ENCODE results near the gene ECSIT.

The ECSIT gene

DNA sequence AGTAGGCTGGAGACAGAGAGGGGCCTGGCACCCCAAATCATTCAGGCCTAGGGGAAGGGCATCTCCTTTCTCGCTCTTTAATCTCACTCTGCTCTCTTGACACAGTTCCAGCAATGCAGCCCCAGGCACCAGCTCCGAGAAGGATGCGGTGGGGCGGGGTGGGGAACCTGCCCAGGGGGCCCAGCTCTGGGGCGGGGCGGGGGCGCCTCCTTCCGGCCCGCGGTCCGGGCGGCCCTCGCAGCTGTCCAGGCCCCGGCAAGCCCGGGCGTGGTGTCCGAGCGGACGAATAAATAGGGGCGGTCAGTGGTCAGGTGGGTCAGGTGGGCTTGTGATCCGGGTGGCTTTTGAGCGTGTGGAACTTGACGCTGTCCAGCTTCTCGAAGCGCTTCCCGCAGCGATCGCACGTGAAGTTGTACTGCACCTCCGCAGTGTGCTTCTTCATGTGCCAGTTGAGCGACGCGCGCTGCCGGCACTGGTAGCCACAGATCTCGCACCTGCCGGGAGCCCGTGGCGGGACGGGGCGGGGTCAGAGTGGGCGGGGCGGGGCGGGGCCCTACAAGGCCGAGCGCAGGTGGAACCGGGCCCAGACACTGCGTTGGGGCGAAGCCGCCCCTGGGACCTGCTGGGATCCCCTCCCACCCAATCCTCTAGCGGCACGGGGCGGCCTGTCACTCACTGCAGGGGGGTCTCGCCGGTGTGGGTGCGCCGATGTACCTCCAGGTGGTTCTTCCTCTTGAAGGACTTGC is 45.4 kb downstream of the ECSIT start:
- H3K9me2 ChIP-seq (replicated peaks; ENCODE audit: low read depth, low read length), result no peaks in the 10 kb centered on the region

DNA sequence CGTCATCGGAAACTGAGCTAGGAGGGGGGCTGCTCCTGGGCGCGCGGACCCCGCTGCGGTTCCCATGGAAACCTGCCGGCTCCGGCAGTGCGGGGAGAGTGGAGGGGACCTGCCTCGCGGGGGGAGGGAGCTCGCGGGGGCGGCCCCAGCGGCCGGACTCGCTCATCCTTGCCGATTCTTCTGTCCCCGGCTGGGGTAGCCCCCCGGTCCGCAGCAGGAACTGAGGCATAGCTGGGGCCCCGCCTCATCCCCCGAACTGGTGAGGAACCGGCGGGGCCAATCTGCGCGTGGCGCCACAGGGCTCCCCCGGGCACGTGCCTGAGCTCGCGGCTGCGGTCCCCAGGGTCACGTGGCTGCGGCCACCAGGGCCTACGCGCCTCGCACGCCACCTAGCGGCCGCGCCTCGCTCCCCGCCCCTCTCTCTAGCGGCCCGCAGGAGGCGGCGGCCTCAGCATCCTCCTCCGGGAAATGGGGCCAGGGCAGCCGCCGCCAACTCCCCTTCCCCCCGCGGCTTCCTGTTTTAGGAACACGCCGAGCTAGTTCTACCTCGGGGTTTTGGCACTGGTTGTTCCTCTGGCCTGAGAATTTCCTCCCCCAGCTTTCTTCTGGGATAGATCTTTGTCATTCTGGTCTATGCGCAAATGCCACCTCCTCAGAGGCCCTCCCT is 46.4 kb downstream of the ECSIT start:
- Histone ChIP-seq H3K27me3 (ENCODE audit: insufficient read depth, low read length, poor library complexity, severe bottlenecking) (no peaks in the 10 kb centered on the region), H3K9ac (ENCODE audit: low read depth, low read length, poor library complexity, severe bottlenecking) (no peak overlapping the region), H3K9me2 (replicated peaks; ENCODE audit: low read depth, low read length) (no peaks in the 10 kb centered on the region), H3K4me2 (ENCODE audit: low read depth, low read length, poor library complexity, severe bottlenecking) (no peak overlapping the region), H3K79me2 (ENCODE audit: insufficient read depth, low read length) (no peaks in the 10 kb centered on the region), H3K4me1 (ENCODE audit: insufficient read depth, low read length, poor library complexity, severe bottlenecking) (no peaks in the 10 kb centered on the region), H3K36me3 (ENCODE audit: insufficient read depth, low read length) (no peaks in the 10 kb centered on the region), H2AFZ (ENCODE audit: low read length) (no peak overlapping the region), H3K9me3 (ENCODE audit: insufficient read depth, low read depth, low read length) (no peaks in the 10 kb centered on the region), H3K4me3 (ENCODE audit: low read length, poor library complexity, severe bottlenecking) (no peak overlapping the region), H4K20me1 (ENCODE audit: insufficient read depth, low read length, poor library complexity, severe bottlenecking) (no peaks in the 10 kb centered on the region), H3F3A (ENCODE audit: low read depth) (no peaks in the 10 kb centered on the region)
- TF ChIP-seq, protein P1, sequence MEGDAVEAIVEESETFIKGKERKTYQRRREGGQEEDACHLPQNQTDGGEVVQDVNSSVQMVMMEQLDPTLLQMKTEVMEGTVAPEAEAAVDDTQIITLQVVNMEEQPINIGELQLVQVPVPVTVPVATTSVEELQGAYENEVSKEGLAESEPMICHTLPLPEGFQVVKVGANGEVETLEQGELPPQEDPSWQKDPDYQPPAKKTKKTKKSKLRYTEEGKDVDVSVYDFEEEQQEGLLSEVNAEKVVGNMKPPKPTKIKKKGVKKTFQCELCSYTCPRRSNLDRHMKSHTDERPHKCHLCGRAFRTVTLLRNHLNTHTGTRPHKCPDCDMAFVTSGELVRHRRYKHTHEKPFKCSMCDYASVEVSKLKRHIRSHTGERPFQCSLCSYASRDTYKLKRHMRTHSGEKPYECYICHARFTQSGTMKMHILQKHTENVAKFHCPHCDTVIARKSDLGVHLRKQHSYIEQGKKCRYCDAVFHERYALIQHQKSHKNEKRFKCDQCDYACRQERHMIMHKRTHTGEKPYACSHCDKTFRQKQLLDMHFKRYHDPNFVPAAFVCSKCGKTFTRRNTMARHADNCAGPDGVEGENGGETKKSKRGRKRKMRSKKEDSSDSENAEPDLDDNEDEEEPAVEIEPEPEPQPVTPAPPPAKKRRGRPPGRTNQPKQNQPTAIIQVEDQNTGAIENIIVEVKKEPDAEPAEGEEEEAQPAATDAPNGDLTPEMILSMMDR (conservative IDR thresholded peaks at IDR 0.05; ENCODE audit: low read length), result no peak
- no peak for TF ChIP-seq EZH2phosphoT487 (IDR thresholded peaks at IDR 0.05; ENCODE audit: borderline replicate concordance)

More for the DNA sequence above, 45.4 kb downstream of the ECSIT start:
- Histone ChIP-seq H3F3A (ENCODE audit: low read depth) (no peaks in the 10 kb centered on the region), H2AFZ (ENCODE audit: low read length) (no peak overlapping the region), H3K36me3 (ENCODE audit: insufficient read depth, low read length) (no peaks in the 10 kb centered on the region), H3K4me1 (ENCODE audit: insufficient read depth, low read length, poor library complexity, severe bottlenecking) (no peaks in the 10 kb centered on the region), H3K4me2 (ENCODE audit: low read depth, low read length, poor library complexity, severe bottlenecking) (no peak overlapping the region), H3K9ac (ENCODE audit: low read depth, low read length, poor library complexity, severe bottlenecking) (no peak overlapping the region), H3K9me3 (ENCODE audit: insufficient read depth, low read depth, low read length) (no peaks in the 10 kb centered on the region), H3K27me3 (ENCODE audit: insufficient read depth, low read length, poor library complexity, severe bottlenecking) (no peaks in the 10 kb centered on the region), H3K4me3 (ENCODE audit: low read length, poor library complexity, severe bottlenecking) (no peak overlapping the region), H3K79me2 (ENCODE audit: insufficient read depth, low read length) (no peaks in the 10 kb centered on the region), H4K20me1 (ENCODE audit: insufficient read depth, low read length, poor library complexity, severe bottlenecking) (no peaks in the 10 kb centered on the region)
- no peak for TF ChIP-seq EZH2phosphoT487 (IDR thresholded peaks at IDR 0.05; ENCODE audit: borderline replicate concordance)
- TF ChIP-seq, protein P1 (conservative IDR thresholded peaks at IDR 0.05; ENCODE audit: low read length), result no peak

DNA sequence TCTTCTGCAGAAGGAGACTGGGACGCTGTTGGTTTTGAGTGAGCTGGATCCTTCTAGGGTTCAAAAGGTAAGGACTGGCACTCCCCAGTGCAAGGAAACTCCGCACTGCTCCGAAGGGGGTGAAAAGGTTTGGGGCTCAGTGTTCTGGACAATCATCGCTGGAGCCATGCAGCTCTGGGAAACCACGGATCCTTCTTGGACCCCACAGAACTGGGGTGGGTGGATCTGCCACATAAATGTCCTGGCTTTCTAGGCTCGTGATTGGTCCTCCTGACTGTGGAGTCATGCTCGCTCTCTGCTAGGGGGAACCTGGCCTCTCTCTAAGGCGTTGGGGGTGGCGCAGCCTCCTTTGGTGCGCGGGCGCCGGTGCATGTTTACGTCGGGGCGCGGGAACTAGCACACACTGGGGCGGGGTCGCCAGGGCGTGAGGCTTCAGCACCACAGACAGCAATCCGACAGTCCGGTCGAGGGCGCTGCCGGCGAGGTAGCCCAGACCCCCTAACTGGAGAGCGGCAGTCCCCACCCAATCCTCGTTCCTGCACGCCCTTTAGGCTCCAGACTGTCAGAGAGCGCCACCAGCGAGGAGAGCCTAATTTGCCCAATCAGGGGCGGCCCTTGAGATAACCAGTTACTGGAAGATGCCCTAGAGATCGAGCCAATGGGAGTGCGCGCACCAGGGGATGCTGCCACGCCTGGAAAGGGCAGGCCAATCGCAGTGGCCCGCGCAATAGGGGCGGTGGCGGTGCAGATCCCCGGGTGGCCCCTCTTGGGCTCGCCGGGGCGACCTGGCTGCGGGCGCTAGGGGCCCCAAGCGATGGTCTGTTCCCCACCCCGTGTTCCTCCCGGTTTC is 47.2 kb downstream of the ECSIT start:
- Histone ChIP-seq H3F3A (ENCODE audit: low read depth) (no peaks in the 10 kb centered on the region), H3K9ac (ENCODE audit: low read depth, low read length, poor library complexity, severe bottlenecking) (no peak overlapping the region), H3K9me2 (replicated peaks; ENCODE audit: low read depth, low read length) (no peaks in the 10 kb centered on the region), H3K9me3 (ENCODE audit: insufficient read depth, low read depth, low read length) (no peaks in the 10 kb centered on the region), H3K4me2 (ENCODE audit: low read depth, low read length, poor library complexity, severe bottlenecking) (no peak overlapping the region), H3K36me3 (ENCODE audit: insufficient read depth, low read length) (no peaks in the 10 kb centered on the region), H3K27me3 (ENCODE audit: insufficient read depth, low read length, poor library complexity, severe bottlenecking) (no peaks in the 10 kb centered on the region), H3K4me3 (ENCODE audit: low read length, poor library complexity, severe bottlenecking) (no peak overlapping the region), H3K4me1 (ENCODE audit: insufficient read depth, low read length, poor library complexity, severe bottlenecking) (no peaks in the 10 kb centered on the region), H4K20me1 (ENCODE audit: insufficient read depth, low read length, poor library complexity, severe bottlenecking) (no peaks in the 10 kb centered on the region), H2AFZ (ENCODE audit: low read length) (no peak overlapping the region), H3K79me2 (ENCODE audit: insufficient read depth, low read length) (no peaks in the 10 kb centered on the region)
- no peak for TF ChIP-seq EZH2phosphoT487 (IDR thresholded peaks at IDR 0.05; ENCODE audit: borderline replicate concordance)
- TF ChIP-seq, protein P1 (conservative IDR thresholded peaks at IDR 0.05; ENCODE audit: low read length), result no peak

All from Loucy (cell line).